ENCODE measurements around the gene DDX41. TPM values are rescaled to one million over a fixed set of nuclear protein-coding genes. Genes with fewer than 3 reads are reported as not detected.

Gene DDX41
- total RNA-seq, 4 donors from 2014 or later, result 85.3 to 139 (median 105) TPM

GRCh38 chr5:177491983-177492746, 24.6 kb downstream of the DDX41 start:
- peaks cover 0 to 78% (median 39%) of the 10 kb centered on the region in 4 donors for H3K4me1 ChIP-seq
- H3K9me3 ChIP-seq, result no peaks in the 10 kb centered on the region
- DNase-seq (ENCODE audit: low spot score in 2 of 2), result no peak
- H3K27me3 ChIP-seq, result no peaks in the 10 kb centered on the region
- WGBS, 2 donors, result 86 to 90% methylated on average over 39 to 50 of the region's 54 CpGs
- H3K36me3 ChIP-seq, result peaks cover 0 to 54% (median 0%) of the 10 kb centered on the region in 3 donors
- no peak for TF ChIP-seq CTCF (IDR thresholded peaks at IDR 0.05)
- no peak for TF ChIP-seq POLR2A (IDR thresholded peaks at IDR 0.05)
- no peak for TF ChIP-seq EP300 (IDR thresholded peaks at IDR 0.05)
- peak overlapping the region in 2 of 4 donors; percentile 93 to 97 for H3K27ac ChIP-seq
- no peak overlapping the region for H3K4me3 ChIP-seq

DNA sequence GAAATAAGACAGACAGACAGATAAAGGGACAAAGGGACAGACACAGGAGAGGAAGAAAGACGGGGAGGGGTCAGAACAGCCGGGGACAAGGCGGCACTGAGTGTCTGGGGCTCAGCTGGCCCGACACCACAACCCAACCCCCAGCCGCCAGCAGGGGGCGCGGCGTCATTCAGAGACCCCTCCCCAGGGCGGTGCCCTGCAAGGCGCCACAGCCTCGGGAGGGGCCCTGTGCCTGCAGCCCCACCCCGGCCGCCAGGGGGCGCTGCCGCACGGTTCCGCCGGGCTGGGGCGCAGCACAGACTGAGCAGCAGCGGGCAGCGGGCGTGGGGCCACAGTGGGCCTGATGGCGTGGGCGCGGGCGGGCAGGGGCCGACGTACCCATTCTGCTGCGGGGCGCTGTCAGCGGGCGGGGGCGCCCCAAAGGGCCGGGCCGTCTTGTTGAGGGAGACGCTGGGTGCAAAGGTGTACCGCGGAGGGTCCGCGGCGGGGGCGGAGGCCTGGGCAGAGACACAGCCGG, 25.3 kb downstream of the DDX41 start:
- H3K4me1 ChIP-seq, result peaks cover 0 to 76% (median 35%) of the 10 kb centered on the region in 4 donors
- WGBS, 2 donors, result 58 to 62% methylated on average over 23 to 43 of the region's 43 CpGs
- H3K4me3 ChIP-seq, result no peak overlapping the region
- H3K36me3 ChIP-seq, result peaks cover 0 to 59% (median 0%) of the 10 kb centered on the region in 3 donors
- TF ChIP-seq EP300 (IDR thresholded peaks at IDR 0.05), result no peak
- peak; percentile 45 to 86 (median 73) for TF ChIP-seq CTCF (IDR thresholded peaks at IDR 0.05)
- TF ChIP-seq POLR2A (IDR thresholded peaks at IDR 0.05), result no peak
- peak overlapping the region in 3 of 4 donors; percentile 34 to 93 (median 48) for H3K27ac ChIP-seq
- no peaks in the 10 kb centered on the region for H3K27me3 ChIP-seq
- H3K9me3 ChIP-seq, result no peaks in the 10 kb centered on the region
- DNase-seq (ENCODE audit: low spot score in 2 of 2), result no peak

GRCh38 chr5:177490992-177491391, 25.8 kb downstream of the DDX41 start:
- WGBS, 2 donors, result 85 to 89% methylated on average over 16 of the region's 16 CpGs
- Histone ChIP-seq H3K4me1 (peaks cover 0 to 71% (median 30%) of the 10 kb centered on the region in 4 donors), H3K27me3 (no peaks in the 10 kb centered on the region), H3K36me3 (peaks cover 0 to 64% (median 0%) of the 10 kb centered on the region in 3 donors), H3K9me3 (no peaks in the 10 kb centered on the region), H3K27ac (peak overlapping the region in 3 of 4 donors; percentile 34 to 93 (median 65)), H3K4me3 (no peak overlapping the region)
- no peak for DNase-seq (ENCODE audit: low spot score in 2 of 2)
- no peak for TF ChIP-seq CTCF (IDR thresholded peaks at IDR 0.05)
- TF ChIP-seq POLR2A (IDR thresholded peaks at IDR 0.05), result no peak
- TF ChIP-seq EP300 (IDR thresholded peaks at IDR 0.05), result no peak

- Histone ChIP-seq H3K4me1 (peaks cover 0 to 66% (median 25%) of the 10 kb centered on the region in 4 donors), H3K4me3 (no peak overlapping the region), H3K9me3 (no peaks in the 10 kb centered on the region), H3K36me3 (peaks cover 0 to 69% (median 0%) of the 10 kb centered on the region in 3 donors), H3K27ac (peak overlapping the region in 2 of 4 donors; percentile 65 to 93), H3K27me3 (no peaks in the 10 kb centered on the region)
- no peak for DNase-seq (ENCODE audit: low spot score in 2 of 2)
- TF ChIP-seq POLR2A (IDR thresholded peaks at IDR 0.05), result no peak
- TF ChIP-seq EP300 (IDR thresholded peaks at IDR 0.05), result no peak
- no peak for TF ChIP-seq CTCF (IDR thresholded peaks at IDR 0.05)
- WGBS, 2 donors, result 60 to 77% methylated on average over 15 of the region's 15 CpGs
Measured at GRCh38 chr5:177490311-177490991, 26.3 kb downstream of the DDX41 start.

Data from tibial nerve (tissue), 4 donors.